K562 (cell line): Measurements from ENCODE around the gene RGS14. TPM values are rescaled to one million over a fixed set of nuclear protein-coding genes. Genes with fewer than 3 reads are reported as not detected.

Experiments used
- CEBPZ ChIP-seq: fragments of 150-350 bp; IDR thresholded peaks from 2 replicates; pipeline ENCODE4 v1.6.1; 2014; ENCODE audit warnings: low read depth, mild to moderate bottlenecking, low read length, borderline replicate concordance
- CHCHD3 ChIP-seq: fragments of 250-450 bp; sonication (Bioruptor Pico); IDR thresholded peaks from 2 replicates; pipeline ENCODE4 v2.1.2; 2022; ENCODE audit warnings: mild to moderate bottlenecking
- HNRNPUL1 ChIP-seq: fragments of 200-400 bp; formaldehyde crosslinking; IDR thresholded peaks from 2 replicates; pipeline ENCODE4 v1.6.1; 2017; ENCODE audit warnings: low read length
- HOXB6 ChIP-seq: fragments of 250-450 bp; sonication (Bioruptor Pico); IDR thresholded peaks from 2 replicates; pipeline ENCODE4 v1.5.1; 2022; ENCODE audit warnings: mild to moderate bottlenecking, borderline replicate concordance
- KLF16 ChIP-seq: IDR thresholded peaks from 2 replicates; pipeline ENCODE4 v1.6.1; 2016; ENCODE audit warnings: antibody characterized with exemption
- MAFF ChIP-seq: IDR thresholded peaks from 2 replicates; pipeline ENCODE4 v1.6.1; 2012; ENCODE audit warnings: low read length, improper control_type of control experiment
- NCOA4 ChIP-seq: fragments of 450-650 bp; IDR thresholded peaks from 2 replicates; pipeline ENCODE4 v1.6.1; 2018; ENCODE audit warnings: mild to moderate bottlenecking; ENCODE audit not compliant: partially characterized antibody
- NR2C2 ChIP-seq, 2 experiments: fragments of 200-800 bp in 1 of 2; sonication (Bioruptor generic) in 1 of 2; sonication (generic) in 1 of 2; formaldehyde crosslinking in 1 of 2; IDR thresholded peaks; 2 replicates each; pipeline versions ENCODE4 v1.6.1 to v1.8.0; 2016 to 2022; ENCODE audit warnings: mild to moderate bottlenecking in 1 of 2, missing compliant biosample characterization in 1 of 2, missing genetic modification characterization in 1 of 2, missing genetic modification reagents in 1 of 2
- TCF7 ChIP-seq: sonication (generic); IDR thresholded peaks from 2 replicates; pipeline ENCODE4 v1.6.1; 2016; ENCODE audit warnings: antibody characterized with exemption, borderline replicate concordance
- ZBTB11 ChIP-seq, 3 experiments: fragments of 200-800 bp in 1 of 3; fragments of 250-450 bp in 1 of 3; fragments of 450-650 bp in 1 of 3; sonication (Bioruptor Pico) in 1 of 3; sonication (Bioruptor generic) in 1 of 3; formaldehyde crosslinking in 1 of 3; IDR thresholded peaks; 2 replicates each; pipeline versions ENCODE4 v1.6.1 to v1.8.0; 2016 to 2022; ENCODE audit warnings: mild to moderate bottlenecking in 2 of 3, missing genetic modification characterization in 2 of 3, missing compliant biosample characterization in 1 of 3, moderate library complexity in 1 of 3
- ZEB2 ChIP-seq: fragments of 450-650 bp; IDR thresholded peaks from 2 replicates; pipeline ENCODE4 v1.6.1; 2016
- ZNF239 ChIP-seq: fragments of 250-450 bp; sonication (Bioruptor Pico); IDR thresholded peaks from 2 replicates; pipeline ENCODE4 v1.4.0; 2020; ENCODE audit warnings: mild to moderate bottlenecking
- polyA plus RNA-seq, 8 experiments: library from polyadenylated mRNA; depleted of rRNA in 4 of 8; stranded (reverse) in 5 of 8; unstranded in 3 of 8; fragments of >200 nt; fragmentation: Nextera tagmentation in 2 of 8; fragmentation: Illumina TruSeq in 1 of 8; extraction: Ambion mirVana in 2 of 8; extraction: Trizol in 1 of 8; gene quantifications; 2 replicates each; pipeline versions ENCODE4 v1.2.1 to v1.2.3, GENCODE V29; 2011 to 2014; ENCODE audit warnings: inconsistent platforms in 1 of 8, missing spikeins in 1 of 8
- total RNA-seq, 7 experiments: library from RNA; depleted of rRNA in 6 of 7; stranded (reverse); fragments of >200 nt in 6 of 7; fragmentation: Illumina TruSeq in 2 of 7; extraction: Trizol in 2 of 7; gene quantifications; 2 replicates each; pipeline versions ENCODE4 v1.2.1 to v1.2.3, GENCODE V29; 2011 to 2021; ENCODE audit warnings: low replicate concordance in 1 of 7
- TF ChIP-seq, protein P1 (sequence below): sonication (generic); formaldehyde crosslinking; IDR thresholded peaks from 2 replicates; pipeline ENCODE4 v1.8.0; 2023; ENCODE audit warnings: mild to moderate bottlenecking, missing genetic modification reagents

Gene RGS14
- total and polyA plus RNA-seq, 9 of the 15 experiments (the other 6 are each of a cell fraction or from before 2014, with no cell fraction given) = 0.28 to 75.9 (median 34.5) TPM

GRCh38 chr5:177378884-177379883 lies 21.5 kb downstream of the RGS14 start (continued):
- TF ChIP-seq NR2C2 (CRISPR knock-in tag; IDR thresholded peaks at IDR 0.05) = no peak
- TF ChIP-seq NR2C2 (tag; IDR thresholded peaks at IDR 0.05) = peak; percentile 46; the same call in 1 of the 2 replicates
- TF ChIP-seq HOXB6 (CRISPR knock-in tag) = 0 out of 2 replicates have a peak, but pooled peaks have one; percentile 3
- peak in 1 of 3 experiments; percentile 74; a peak in 2 of 6 replicates for TF ChIP-seq ZBTB11 (CRISPR knock-in tag; IDR thresholded peaks at IDR 0.05)
- TF ChIP-seq CEBPZ = no peak
- TF ChIP-seq NCOA4 = peak; percentile 89
- no peak for TF ChIP-seq CHCHD3 (CRISPR knock-in tag)
- TF ChIP-seq ZEB2 = peak; percentile 64; the same call in 1 of the 2 replicates
- no peak for TF ChIP-seq TCF7
- no peak for TF ChIP-seq KLF16
- TF ChIP-seq, protein P1, sequence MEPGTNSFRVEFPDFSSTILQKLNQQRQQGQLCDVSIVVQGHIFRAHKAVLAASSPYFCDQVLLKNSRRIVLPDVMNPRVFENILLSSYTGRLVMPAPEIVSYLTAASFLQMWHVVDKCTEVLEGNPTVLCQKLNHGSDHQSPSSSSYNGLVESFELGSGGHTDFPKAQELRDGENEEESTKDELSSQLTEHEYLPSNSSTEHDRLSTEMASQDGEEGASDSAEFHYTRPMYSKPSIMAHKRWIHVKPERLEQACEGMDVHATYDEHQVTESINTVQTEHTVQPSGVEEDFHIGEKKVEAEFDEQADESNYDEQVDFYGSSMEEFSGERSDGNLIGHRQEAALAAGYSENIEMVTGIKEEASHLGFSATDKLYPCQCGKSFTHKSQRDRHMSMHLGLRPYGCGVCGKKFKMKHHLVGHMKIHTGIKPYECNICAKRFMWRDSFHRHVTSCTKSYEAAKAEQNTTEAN (CRISPR knock-in tag) = no peak
- TF ChIP-seq ZNF239 (CRISPR knock-in tag) = 0 out of 2 replicates have a peak, but pooled peaks have one; percentile 12
- TF ChIP-seq HNRNPUL1 = no peak
- TF ChIP-seq MAFF = peak; percentile 93
